Measurements from ENCODE around the gene GTF2IRD1.
"Not testable (repeated sequence)": the region's sequence is repeated elsewhere in the genome, so short reads cannot be mapped to it uniquely, and the experiment has no call there.

GRCh38 chr7:74414595-74415333, 38.9 kb upstream of the GTF2IRD1 start:
- TF ChIP-seq CTCF (IDR thresholded peaks at IDR 0.05; ENCODE audit: poor library complexity); EZH2phosphoT487 (IDR thresholded peaks at IDR 0.05; ENCODE audit: low read depth, severe bottlenecking, unreplicated experiment): not testable (repeated sequence)

All from hepatocyte (in vitro differentiated cells).